Stimulated activated CD8-positive, alpha-beta memory T cell treated with anti-CD3 and anti-CD28 coated beads, Interleukin-2, amount 100 ng/mL, for 48 hours (primary cell): Measurements from ENCODE around the gene ERICH6B.

Experiments
- DNase-seq, 2 donors: peaks; one replicate each; pipeline ENCODE4 v3.0.0-alpha.2; 2020; ENCODE audit warnings: low read depth in 2 of 2

The ERICH6B gene

GRCh38 chr13:45601680-45602079 is 13.9 kb downstream of the ERICH6B start:
- no peak for DNase-seq

- no peak for DNase-seq
Observed at GRCh38 chr13:45598597-45598996, 16.9 kb downstream of the ERICH6B start.

GRCh38 chr13:45596800-45597475 is 18.6 kb downstream of the ERICH6B start:
- DNase-seq: no peak

- DNase-seq: no peak
Observed at GRCh38 chr13:45595965-45596364, 19.6 kb downstream of the ERICH6B start.

- DNase-seq: no peak
Observed at GRCh38 chr13:45594764-45595163, 20.8 kb downstream of the ERICH6B start.

- no peak for DNase-seq
Observed at GRCh38 chr13:45594227-45594626, 21.3 kb downstream of the ERICH6B start.

- DNase-seq: no peak
Observed at GRCh38 chr13:45592758-45593157, 22.8 kb downstream of the ERICH6B start.

GRCh38 chr13:45590066-45590465 is 25.5 kb downstream of the ERICH6B start:
- DNase-seq: no peak

GRCh38 chr13:45587897-45588296 is 27.6 kb downstream of the ERICH6B start:
- no peak for DNase-seq

GRCh38 chr13:45584816-45585215 is 30.7 kb downstream of the ERICH6B start:
- no peak for DNase-seq

GRCh38 chr13:45582408-45583076 is 33.0 kb downstream of the ERICH6B start:
- no peak for DNase-seq

- no peak for DNase-seq
Observed at GRCh38 chr13:45576466-45576865, 39.1 kb downstream of the ERICH6B start.

GRCh38 chr13:45575830-45576180 is 39.7 kb downstream of the ERICH6B start:
- no peak for DNase-seq

GRCh38 chr13:45575146-45575829 is 40.3 kb downstream of the ERICH6B start:
- DNase-seq: no peak

- no peak for DNase-seq
Observed at GRCh38 chr13:45565331-45565730, 50.2 kb downstream of the ERICH6B start.

GRCh38 chr13:45564133-45564776 is 51.3 kb downstream of the ERICH6B start:
- no peak for DNase-seq

- DNase-seq: no peak
Observed at GRCh38 chr13:45554604-45555109, 60.9 kb downstream of the ERICH6B start.

- DNase-seq: no peak
Observed at GRCh38 chr13:45548281-45548680, 67.3 kb downstream of the ERICH6B start.

- no peak for DNase-seq
Observed at GRCh38 chr13:45546410-45546765, 69.2 kb downstream of the ERICH6B start.

GRCh38 chr13:45545686-45546409 is 69.7 kb downstream of the ERICH6B start:
- DNase-seq: no peak

GRCh38 chr13:45544520-45544919 is 71.0 kb downstream of the ERICH6B start:
- DNase-seq: no peak

- DNase-seq: no peak
Observed at GRCh38 chr13:45542878-45543277, 72.7 kb downstream of the ERICH6B start.
